KOPT-K1 (cell line): ENCODE measurements around the gene ANKRD44.

Source experiments
- H3K27ac ChIP-seq: fragments of 200-600 bp; sonication (generic); 2 replicates; pipeline ENCODE4 v1.5.1; 2016; ENCODE audit warnings: antibody characterized with exemption, mild to moderate bottlenecking, low read depth, low read length; ENCODE audit not compliant: poor library complexity, severe bottlenecking
- H3K36me3 ChIP-seq: fragments of 200-600 bp; sonication (generic); 2 replicates; pipeline ENCODE4 v1.5.1; 2017; ENCODE audit warnings: antibody characterized with exemption, mild to moderate bottlenecking, low read length, moderate library complexity; ENCODE audit not compliant: insufficient read depth
- H3K9me3 ChIP-seq: fragments of 200-600 bp; sonication (generic); 2 replicates; pipeline ENCODE4 v1.5.1; 2017; ENCODE audit warnings: antibody characterized with exemption, low read length, mild to moderate bottlenecking; ENCODE audit not compliant: insufficient read depth, poor library complexity, severe bottlenecking

The ANKRD44 gene

GRCh38 chr2:196980001-196980400 lies 330.6 kb downstream of the ANKRD44 start:
- Histone ChIP-seq H3K36me3 (no peaks in the 10 kb centered on the region), H3K9me3 (no peaks in the 10 kb centered on the region), H3K27ac (no peak overlapping the region)

DNA sequence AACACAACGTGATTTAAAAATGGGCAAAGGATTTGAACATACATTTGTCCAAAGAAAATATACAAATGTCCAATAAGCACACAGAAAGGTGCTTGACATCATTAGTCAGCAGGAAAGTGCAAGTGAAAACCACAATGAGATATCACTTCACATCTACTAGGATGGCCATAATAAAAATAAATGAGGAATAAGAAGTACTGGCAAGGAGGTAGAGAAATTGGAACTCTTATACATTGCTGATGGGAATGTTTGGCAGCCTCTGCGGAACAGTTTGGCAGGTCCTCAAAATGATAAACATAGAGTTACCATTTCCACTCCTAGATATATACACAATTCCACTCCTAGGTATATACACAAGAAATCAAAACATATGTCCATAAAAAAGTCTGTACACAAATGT lies 333.1 kb downstream of the ANKRD44 start:
- Histone ChIP-seq H3K27ac (no peak overlapping the region), H3K36me3 (no peaks in the 10 kb centered on the region), H3K9me3 (no peaks in the 10 kb centered on the region)

DNA sequence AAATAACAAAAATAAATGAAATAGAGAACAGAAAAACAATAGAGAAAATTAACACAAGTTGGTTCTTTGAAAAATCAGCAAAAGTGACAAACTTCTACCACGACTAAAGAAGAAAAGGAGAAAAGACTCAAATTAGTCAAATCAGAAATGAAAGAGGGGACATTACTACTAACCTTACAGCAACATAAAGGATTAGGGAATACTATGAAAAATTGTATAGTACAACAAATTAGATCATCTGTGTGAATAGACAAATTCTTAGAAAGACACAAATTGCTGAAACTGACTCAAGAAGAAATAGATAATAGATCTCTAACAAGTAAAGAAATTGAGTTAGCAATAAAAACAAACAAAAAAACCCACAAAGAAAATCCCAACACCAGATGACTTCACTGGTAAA lies 335.6 kb downstream of the ANKRD44 start:
- no peak overlapping the region for H3K27ac ChIP-seq

DNA sequence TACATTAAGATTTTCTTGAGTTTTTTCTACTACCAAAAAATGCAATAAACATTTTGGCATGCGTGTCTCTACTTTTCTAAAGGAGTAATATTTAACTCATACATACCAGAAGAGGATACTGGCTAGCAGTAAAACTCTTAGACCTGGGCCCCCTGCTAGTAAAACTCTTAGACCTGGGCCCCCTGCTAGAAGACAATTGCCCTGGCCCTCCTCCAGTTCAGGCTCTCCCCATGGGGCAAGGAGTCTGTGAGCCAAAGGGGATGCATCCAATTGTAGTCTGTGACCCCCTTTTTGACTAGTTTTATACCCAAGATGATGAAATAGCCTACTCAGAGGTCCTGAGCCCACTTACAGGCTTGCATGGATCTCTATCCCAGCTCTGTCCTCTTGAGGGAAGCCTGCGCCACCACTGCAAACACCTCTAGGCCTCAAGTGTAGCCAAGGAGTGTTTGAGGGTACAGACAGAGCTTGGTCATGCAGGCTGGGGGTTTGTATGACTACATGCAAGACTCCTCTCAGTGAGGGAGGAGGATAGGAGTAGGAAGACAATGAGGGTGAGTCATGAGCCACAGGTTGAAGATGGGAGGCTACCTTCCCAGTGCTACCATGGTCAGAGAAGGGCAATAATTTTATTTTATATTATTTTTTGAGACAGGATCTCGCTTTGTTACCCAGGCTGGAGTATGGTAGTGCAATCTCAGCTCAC lies 338.9 kb downstream of the ANKRD44 start:
- no peaks in the 10 kb centered on the region for H3K36me3 ChIP-seq
- H3K9me3 ChIP-seq: peaks cover 4% of the 10 kb centered on the region
- H3K27ac ChIP-seq: no peak overlapping the region

More for the DNA sequence above, 335.6 kb downstream of the ANKRD44 start:
- no peaks in the 10 kb centered on the region for H3K36me3 ChIP-seq
- no peaks in the 10 kb centered on the region for H3K9me3 ChIP-seq

GRCh38 chr2:196970099-196970498 lies 340.5 kb downstream of the ANKRD44 start:
- peaks cover 4% of the 10 kb centered on the region for H3K9me3 ChIP-seq
- no peak overlapping the region for H3K27ac ChIP-seq
- H3K36me3 ChIP-seq: no peaks in the 10 kb centered on the region

- no peak overlapping the region for H3K27ac ChIP-seq
- H3K9me3 ChIP-seq: peaks cover 4% of the 10 kb centered on the region
- H3K36me3 ChIP-seq: no peaks in the 10 kb centered on the region
Measured at GRCh38 chr2:196968516-196968915, 342.1 kb downstream of the ANKRD44 start.

- Histone ChIP-seq H3K36me3 (no peaks in the 10 kb centered on the region), H3K9me3 (peaks cover 4% of the 10 kb centered on the region), H3K27ac (no peak overlapping the region)
Measured at GRCh38 chr2:196967775-196968174, 342.8 kb downstream of the ANKRD44 start.

- Histone ChIP-seq H3K9me3 (peaks cover 4% of the 10 kb centered on the region), H3K27ac (no peak overlapping the region), H3K36me3 (no peaks in the 10 kb centered on the region)
Measured at GRCh38 chr2:196967116-196967515, 343.5 kb downstream of the ANKRD44 start.

DNA sequence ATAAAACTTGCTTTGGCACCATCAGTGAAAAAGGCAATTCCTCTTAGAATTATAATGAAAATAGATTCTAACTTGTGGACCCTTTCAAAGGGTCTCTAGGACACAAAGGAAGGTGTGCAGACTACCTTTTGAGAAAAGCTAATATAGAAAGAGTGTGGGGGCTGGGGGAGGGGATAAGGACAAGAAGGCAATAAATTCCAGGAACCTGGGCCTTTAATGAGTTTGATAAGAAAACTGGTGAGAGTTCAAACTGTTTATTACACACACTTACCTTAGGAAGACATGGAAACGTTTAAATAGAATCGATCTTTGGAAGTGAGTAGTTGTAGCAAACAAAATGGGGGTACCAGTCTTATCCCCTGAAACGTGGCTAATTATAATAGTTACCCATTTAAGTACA lies 344.5 kb downstream of the ANKRD44 start:
- Histone ChIP-seq H3K9me3 (peaks cover 4% of the 10 kb centered on the region), H3K27ac (no peak overlapping the region), H3K36me3 (no peaks in the 10 kb centered on the region)

- H3K36me3 ChIP-seq: no peaks in the 10 kb centered on the region
- peaks cover 4% of the 10 kb centered on the region for H3K9me3 ChIP-seq
- H3K27ac ChIP-seq: no peak overlapping the region
Measured at GRCh38 chr2:196965651-196966050, 344.9 kb downstream of the ANKRD44 start.

DNA sequence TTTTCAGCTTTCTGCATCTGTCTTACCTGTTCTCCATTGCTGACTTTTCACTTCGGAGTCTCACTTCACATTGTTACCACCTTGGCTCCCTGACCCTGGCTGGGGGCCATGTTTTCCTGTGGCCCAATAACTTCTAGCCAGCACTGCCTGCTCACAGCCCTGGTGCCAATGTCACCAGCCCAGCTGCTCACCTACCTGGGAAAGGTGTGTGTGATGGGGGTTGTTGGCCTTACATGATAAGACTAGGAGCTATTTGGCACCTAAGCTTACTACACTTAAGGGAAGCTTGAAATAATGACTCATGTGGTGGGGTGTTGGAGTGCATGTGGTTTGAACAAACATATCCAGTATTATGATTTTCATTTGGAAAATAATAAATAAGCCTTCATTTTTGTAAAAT lies 346.6 kb downstream of the ANKRD44 start:
- Histone ChIP-seq H3K9me3 (peaks cover 4% of the 10 kb centered on the region), H3K36me3 (no peaks in the 10 kb centered on the region), H3K27ac (no peak overlapping the region)

DNA sequence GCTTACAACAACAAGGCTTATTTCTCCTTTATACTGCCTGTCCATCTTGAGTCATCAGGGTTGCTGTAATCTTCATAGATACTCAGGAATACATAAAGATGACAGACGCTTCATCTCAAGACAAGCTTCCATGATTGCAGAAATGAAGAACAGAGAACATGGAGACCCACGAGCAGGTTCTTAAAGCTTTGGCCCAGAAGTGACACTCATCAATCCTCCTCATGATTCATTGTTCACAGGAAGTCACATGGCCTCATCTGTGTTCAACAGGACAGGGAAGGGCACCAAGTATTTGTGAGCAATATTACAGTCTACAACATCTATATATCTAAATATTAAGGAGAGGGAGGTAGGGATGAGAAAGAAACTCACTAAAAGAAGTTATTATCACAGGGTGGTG lies 347.5 kb downstream of the ANKRD44 start:
- H3K9me3 ChIP-seq: peaks cover 4% of the 10 kb centered on the region

GRCh38 chr2:196962325-196962724 lies 348.3 kb downstream of the ANKRD44 start:
- Histone ChIP-seq H3K36me3 (no peaks in the 10 kb centered on the region), H3K9me3 (no peaks in the 10 kb centered on the region), H3K27ac (no peak overlapping the region)

More for the DNA sequence above, 347.5 kb downstream of the ANKRD44 start:
- H3K36me3 ChIP-seq: no peaks in the 10 kb centered on the region
- H3K27ac ChIP-seq: no peak overlapping the region

GRCh38 chr2:196961889-196962288 lies 348.7 kb downstream of the ANKRD44 start:
- no peaks in the 10 kb centered on the region for H3K36me3 ChIP-seq
- H3K9me3 ChIP-seq: no peaks in the 10 kb centered on the region
- H3K27ac ChIP-seq: no peak overlapping the region

DNA sequence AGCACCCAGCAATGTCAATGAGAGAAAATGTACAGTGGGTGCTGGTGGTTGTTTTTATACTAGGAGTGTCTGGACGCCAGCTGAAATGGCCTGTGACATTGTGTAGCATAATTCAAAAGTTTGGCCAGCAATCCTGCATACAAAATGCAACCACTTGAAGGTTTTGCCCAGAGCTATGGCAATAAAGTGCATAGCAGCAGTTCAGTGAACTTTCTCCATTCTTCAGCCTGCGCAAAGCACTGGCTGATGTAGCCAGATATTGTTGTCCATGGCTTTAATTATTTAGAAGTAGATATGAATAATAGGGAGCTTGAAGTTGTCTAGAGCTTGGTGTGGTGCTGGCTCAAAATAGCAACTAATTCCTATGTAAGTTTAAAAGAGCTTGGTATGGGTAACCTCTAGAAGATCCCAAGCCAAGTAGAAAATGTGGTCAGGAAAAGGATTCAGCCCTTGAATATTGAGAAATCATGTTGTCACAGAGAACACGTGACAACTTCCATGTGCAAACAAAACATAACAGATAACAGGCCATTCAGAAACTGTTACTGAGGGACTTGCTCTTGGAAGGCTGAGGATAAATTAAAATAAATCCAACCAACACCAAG lies 350.7 kb downstream of the ANKRD44 start:
- Histone ChIP-seq H3K9me3 (no peaks in the 10 kb centered on the region), H3K36me3 (no peaks in the 10 kb centered on the region), H3K27ac (no peak overlapping the region)

DNA sequence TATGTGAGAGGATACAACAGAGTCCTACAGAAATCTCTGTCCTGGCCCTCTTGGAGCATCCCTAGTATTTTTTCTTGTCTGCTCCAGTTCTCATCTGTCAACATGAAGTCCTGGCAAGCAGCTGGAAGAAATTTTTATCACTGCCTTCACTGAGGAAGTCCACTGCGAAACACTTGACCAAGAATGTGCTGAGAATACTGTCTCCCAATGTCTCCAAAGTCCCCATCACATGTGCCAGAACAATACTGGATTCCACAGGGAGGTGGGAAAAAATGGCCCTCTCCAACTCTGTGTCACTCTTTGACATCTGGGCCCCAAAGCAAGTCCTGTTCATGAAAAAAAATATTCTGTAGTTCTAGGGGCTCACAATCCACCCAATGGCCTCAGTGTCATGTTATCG lies 351.3 kb downstream of the ANKRD44 start:
- H3K9me3 ChIP-seq: no peaks in the 10 kb centered on the region
- no peaks in the 10 kb centered on the region for H3K36me3 ChIP-seq
- H3K27ac ChIP-seq: no peak overlapping the region
